Measurements from ENCODE around the gene AK4.

DNA sequence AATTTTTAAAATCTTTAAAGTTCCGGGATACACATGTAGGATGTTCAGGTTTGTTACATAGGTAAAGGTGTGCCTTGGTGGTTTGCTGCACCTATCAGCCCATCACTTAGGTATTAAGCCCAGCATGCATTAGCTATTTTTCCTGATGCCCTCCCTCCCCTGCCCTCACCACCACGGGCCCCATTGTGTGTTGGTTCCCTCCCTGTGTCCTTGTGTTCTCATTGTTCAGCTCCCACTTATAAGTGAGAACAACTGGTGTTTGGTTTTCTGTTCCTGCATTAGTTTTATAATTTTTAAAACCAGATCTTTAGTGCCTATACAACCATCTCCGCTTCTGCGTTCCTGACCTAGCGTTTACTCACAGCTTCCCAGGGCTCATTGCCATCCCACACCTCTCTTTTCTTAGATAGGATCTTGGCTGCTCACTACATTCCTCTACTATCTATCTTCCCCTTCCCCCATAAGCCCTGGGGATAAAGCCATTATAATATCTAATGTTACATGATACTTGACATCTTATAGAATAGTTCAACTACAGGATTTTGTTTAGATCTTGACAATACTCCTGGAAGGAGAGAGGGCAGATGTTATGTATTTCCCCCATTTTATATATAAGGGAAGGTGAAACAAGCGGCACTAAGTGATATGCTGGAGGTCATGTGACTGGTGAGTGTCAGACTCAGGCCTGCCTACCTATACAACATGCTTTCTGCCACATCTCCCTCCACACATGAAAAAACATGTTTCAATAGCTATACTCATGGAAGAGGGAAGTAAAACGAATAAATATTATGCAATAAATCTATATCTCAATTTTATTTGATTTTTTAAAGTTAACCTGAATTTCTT is 109.1 kb downstream of the AK4 start:
- TF ChIP-seq, protein P1, sequence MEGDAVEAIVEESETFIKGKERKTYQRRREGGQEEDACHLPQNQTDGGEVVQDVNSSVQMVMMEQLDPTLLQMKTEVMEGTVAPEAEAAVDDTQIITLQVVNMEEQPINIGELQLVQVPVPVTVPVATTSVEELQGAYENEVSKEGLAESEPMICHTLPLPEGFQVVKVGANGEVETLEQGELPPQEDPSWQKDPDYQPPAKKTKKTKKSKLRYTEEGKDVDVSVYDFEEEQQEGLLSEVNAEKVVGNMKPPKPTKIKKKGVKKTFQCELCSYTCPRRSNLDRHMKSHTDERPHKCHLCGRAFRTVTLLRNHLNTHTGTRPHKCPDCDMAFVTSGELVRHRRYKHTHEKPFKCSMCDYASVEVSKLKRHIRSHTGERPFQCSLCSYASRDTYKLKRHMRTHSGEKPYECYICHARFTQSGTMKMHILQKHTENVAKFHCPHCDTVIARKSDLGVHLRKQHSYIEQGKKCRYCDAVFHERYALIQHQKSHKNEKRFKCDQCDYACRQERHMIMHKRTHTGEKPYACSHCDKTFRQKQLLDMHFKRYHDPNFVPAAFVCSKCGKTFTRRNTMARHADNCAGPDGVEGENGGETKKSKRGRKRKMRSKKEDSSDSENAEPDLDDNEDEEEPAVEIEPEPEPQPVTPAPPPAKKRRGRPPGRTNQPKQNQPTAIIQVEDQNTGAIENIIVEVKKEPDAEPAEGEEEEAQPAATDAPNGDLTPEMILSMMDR (IDR thresholded peaks at IDR 0.05; ENCODE audit: insufficient read depth, low read length, poor library complexity, severe bottlenecking), result no peak
- no peak for TF ChIP-seq EZH2phosphoT487 (conservative IDR thresholded peaks at IDR 0.05; ENCODE audit: low read length)

All from SU-DHL-6 (cell line).